ENCODE results near the gene SLC16A10. TPM values are rescaled to one million over a fixed set of nuclear protein-coding genes. Genes with fewer than 3 reads are reported as not detected.

Gene SLC16A10
- total and polyA plus RNA-seq, 2 of the 8 experiments (the other 6 are each of a cell fraction or from before 2014, with no cell fraction given): 18.6 to 23.2 TPM

- H3K27me3 ChIP-seq (replicated peaks in 1 of 4; ENCODE audit: control insufficient read depth in 3 of 4, extremely low read depth in 1 of 4, insufficient read depth in 3 of 4, low read length in 3 of 4): no peaks in the 10 kb centered on the region
- H4K20me1 ChIP-seq (replicated peaks in 1 of 2; ENCODE audit: control insufficient read depth in 1 of 2, insufficient read depth in 2 of 2, low read length in 2 of 2): no peaks in the 10 kb centered on the region
- H2AK5ac ChIP-seq (ENCODE audit: low read depth, low read length): no peak overlapping the region
- H3K14ac ChIP-seq (ENCODE audit: insufficient read length): no peak overlapping the region
- H3K23me2 ChIP-seq (ENCODE audit: low read depth, low read length): no peaks in the 10 kb centered on the region
- H2BK120ac ChIP-seq (replicated peaks; ENCODE audit: low read depth, low read length): no peak overlapping the region
- H2BK20ac ChIP-seq (ENCODE audit: low read length): no peak overlapping the region
- H3K79me1 ChIP-seq (ENCODE audit: low read depth, low read length): no peaks in the 10 kb centered on the region
- ChIA-PET CTCF (ENCODE audit: partially characterized antibody) (interaction anchor here (1.3 kb wide), 1 partner anchor 62 kb away, joined by 8 read pairs; no protein-coding TSS in a partner anchor), POLR2A (ENCODE audit: partially characterized antibody) (interaction anchor here (1.4 to 2.3 kb wide), 2 partner anchors 10 to 11 kb away, joined by 3 to 8 read pairs; no protein-coding TSS in a partner anchor)
- no peaks in the 10 kb centered on the region for H3K9me3 ChIP-seq (ENCODE audit: insufficient read depth in 2 of 2, low read depth in 1 of 2, low read length in 1 of 2)
- no peak for DNase-seq (ENCODE audit: low read depth in 1 of 2, low spot score in 2 of 2)
- no peak overlapping the region for H3K23ac ChIP-seq (ENCODE audit: insufficient read length)
- no peak overlapping the region for H2BK5ac ChIP-seq (ENCODE audit: low read depth, low read length)
- H3K27ac ChIP-seq (ENCODE audit: low read depth, low read length): no peak overlapping the region
- H3K18ac ChIP-seq (ENCODE audit: extremely low read depth, low read length): no peak overlapping the region
- no peak overlapping the region for H3K4me3 ChIP-seq (ENCODE audit: extremely low read depth in 1 of 4, insufficient read depth in 2 of 4, low read depth in 3 of 4, low read length in 4 of 4)
- no peaks in the 10 kb centered on the region for H3K79me2 ChIP-seq (ENCODE audit: control insufficient read depth in 1 of 2, insufficient read depth in 2 of 2, low read length in 2 of 2)
- H4K8ac ChIP-seq (ENCODE audit: extremely low read depth, insufficient read depth, low read length): no peak overlapping the region
- H3K56ac ChIP-seq (replicated peaks; ENCODE audit: insufficient read length, low read depth, low read length): no peak overlapping the region
- FAIRE-seq: no peak
- no peak overlapping the region for H4K91ac ChIP-seq (replicated peaks; ENCODE audit: insufficient read length, low read length)
- H3K36me3 ChIP-seq (ENCODE audit: control insufficient read depth in 2 of 4, insufficient read depth in 4 of 4, low read length in 3 of 4): no peaks in the 10 kb centered on the region
- H3K4me1 ChIP-seq (replicated peaks in 1 of 4; ENCODE audit: control insufficient read depth in 3 of 4, insufficient read depth in 4 of 4, low read length in 3 of 4): no peaks in the 10 kb centered on the region; a peak in 1 of 7 replicates
- no peak overlapping the region for H2AFZ ChIP-seq (ENCODE audit: low read length)
- H3K4me2 ChIP-seq (ENCODE audit: insufficient read depth in 1 of 2, low read depth in 2 of 2, low read length in 2 of 2): no peak overlapping the region
- no peak overlapping the region for H2BK12ac ChIP-seq (ENCODE audit: low read depth, low read length)
- no peak overlapping the region for H3K4ac ChIP-seq (replicated peaks; ENCODE audit: insufficient read length, low read depth, low read length)
- H3K9ac ChIP-seq (replicated peaks in 1 of 4; ENCODE audit: extremely low read depth in 1 of 4, low read depth in 3 of 4, low read length in 3 of 4): no peak overlapping the region
- WGBS, 2 experiments (ENCODE audit: extremely low coverage in 1 of 2, insufficient coverage in 1 of 2, insufficient read length in 1 of 2, insufficient replicate concordance in 2 of 2, low coverage in 1 of 2, low lambda C conversion rate in 2 of 2, missing lambda C conversion rate in 1 of 2): 86% methylated on average over 2 of the region's 2 CpGs; no CpG with 5 or more reads in 1 of the 2 experiments
- no peak overlapping the region for H2BK15ac ChIP-seq (ENCODE audit: low read length)
- no peak overlapping the region for H4K5ac ChIP-seq (ENCODE audit: insufficient read length, low read depth, low read length)
- TF ChIP-seq POU5F1 (IDR thresholded peaks at IDR 0.05; ENCODE audit: low read depth, low read length) (no peak), CTBP2 (IDR thresholded peaks at IDR 0.05; ENCODE audit: borderline replicate concordance, insufficient read depth, insufficient read length, low read length) (no peak), RNF2 (IDR thresholded peaks at IDR 0.05; ENCODE audit: borderline replicate concordance, low read depth, low read length, missing control alignments, poor library complexity, severe bottlenecking) (no peak), GTF2F1 (IDR thresholded peaks at IDR 0.05; ENCODE audit: borderline replicate concordance, low read depth, low read length) (no peak), TAF1 (IDR thresholded peaks at IDR 0.05; ENCODE audit: low read depth, low read length) (no peak), RAD21 (IDR thresholded peaks at IDR 0.05 in 1 of 2, conservative IDR thresholded peaks at IDR 0.05 in 1 of 2; ENCODE audit: low read depth in 2 of 2, low read length in 2 of 2) (no peak), NANOG (IDR thresholded peaks at IDR 0.05; ENCODE audit: insufficient read depth, low read depth, low read length, poor library complexity, severe bottlenecking) (no peak), ATF3 (IDR thresholded peaks at IDR 0.05; ENCODE audit: insufficient read depth, low read depth, low read length) (no peak), FOSL1 (IDR thresholded peaks at IDR 0.05; ENCODE audit: insufficient read depth, low read depth, low read length) (no peak)
- TF ChIP-seq, protein P1, sequence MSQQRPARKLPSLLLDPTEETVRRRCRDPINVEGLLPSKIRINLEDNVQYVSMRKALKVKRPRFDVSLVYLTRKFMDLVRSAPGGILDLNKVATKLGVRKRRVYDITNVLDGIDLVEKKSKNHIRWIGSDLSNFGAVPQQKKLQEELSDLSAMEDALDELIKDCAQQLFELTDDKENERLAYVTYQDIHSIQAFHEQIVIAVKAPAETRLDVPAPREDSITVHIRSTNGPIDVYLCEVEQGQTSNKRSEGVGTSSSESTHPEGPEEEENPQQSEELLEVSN (IDR thresholded peaks at IDR 0.05): no peak
Observed at GRCh38 chr6:111119571-111120329, 32.4 kb downstream of the SLC16A10 start.
